HG02970 (cell line): ENCODE results near the gene CD96.
A peak's percentile ranks its signal among the peaks of the same experiment; 100 is the strongest.
"Not testable (repeated sequence)": the region's sequence is repeated elsewhere in the genome, so short reads cannot be mapped to it uniquely, and the experiment has no call there.

Experiments
- ATAC-seq: cut with Tn5 transposase; IDR thresholded peaks from one replicate; pipeline ENCODE4 v1.9.1; 2021; ENCODE audit warnings: mild to moderate bottlenecking, moderate library complexity, moderate number of reproducible peaks; ENCODE audit not compliant: unreplicated experiment, low FRiP score

The CD96 gene

GRCh38 chr3:111548756-111549155, 6.8 kb downstream of the CD96 start:
- no peak for ATAC-seq

GRCh38 chr3:111561902-111562301, 19.9 kb downstream of the CD96 start:
- ATAC-seq, result not testable (repeated sequence)

DNA sequence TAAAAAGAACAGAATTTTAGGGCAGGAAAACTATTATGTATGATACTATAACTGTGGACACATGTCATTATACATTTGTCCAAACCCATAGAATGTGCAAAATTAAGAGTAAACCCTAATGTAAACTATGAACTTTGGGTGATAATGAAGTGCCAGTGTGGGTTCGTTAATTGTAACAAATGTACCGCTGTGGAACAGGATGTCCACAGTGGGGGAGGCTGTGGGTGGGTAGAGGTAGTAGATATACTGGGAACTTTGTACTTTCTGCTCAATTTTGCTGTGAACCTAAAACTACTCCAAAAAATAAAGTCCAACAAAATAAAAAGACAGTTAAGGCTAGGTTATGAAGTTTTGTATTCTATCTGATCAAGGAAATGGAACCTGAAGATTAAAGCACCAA, 24.8 kb downstream of the CD96 start:
- no peak for ATAC-seq

- ATAC-seq, result no peak
Observed at GRCh38 chr3:111568355-111568754, 26.4 kb downstream of the CD96 start.

GRCh38 chr3:111568911-111569310, 26.9 kb downstream of the CD96 start:
- ATAC-seq, result no peak

GRCh38 chr3:111570404-111571030, 28.5 kb downstream of the CD96 start:
- ATAC-seq, result no peak

DNA sequence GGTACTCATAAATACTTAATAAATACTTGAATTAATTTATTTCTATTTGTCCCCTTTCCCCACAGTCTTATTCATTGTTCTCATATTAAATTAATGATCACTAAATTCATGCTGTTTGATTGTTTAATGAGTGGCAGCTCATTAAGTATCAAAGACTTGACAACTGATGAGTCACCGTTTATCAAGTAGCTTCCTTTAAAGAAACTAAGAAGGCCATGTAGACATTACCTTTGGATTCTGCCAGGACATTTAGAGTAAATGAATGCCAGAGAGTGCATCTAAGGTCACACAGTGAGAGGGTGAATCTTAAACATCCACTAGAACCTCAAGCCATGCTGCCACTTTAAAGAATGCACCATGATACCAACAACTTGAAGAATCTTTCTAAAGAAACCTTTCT, 29.3 kb downstream of the CD96 start:
- ATAC-seq, result no peak

DNA sequence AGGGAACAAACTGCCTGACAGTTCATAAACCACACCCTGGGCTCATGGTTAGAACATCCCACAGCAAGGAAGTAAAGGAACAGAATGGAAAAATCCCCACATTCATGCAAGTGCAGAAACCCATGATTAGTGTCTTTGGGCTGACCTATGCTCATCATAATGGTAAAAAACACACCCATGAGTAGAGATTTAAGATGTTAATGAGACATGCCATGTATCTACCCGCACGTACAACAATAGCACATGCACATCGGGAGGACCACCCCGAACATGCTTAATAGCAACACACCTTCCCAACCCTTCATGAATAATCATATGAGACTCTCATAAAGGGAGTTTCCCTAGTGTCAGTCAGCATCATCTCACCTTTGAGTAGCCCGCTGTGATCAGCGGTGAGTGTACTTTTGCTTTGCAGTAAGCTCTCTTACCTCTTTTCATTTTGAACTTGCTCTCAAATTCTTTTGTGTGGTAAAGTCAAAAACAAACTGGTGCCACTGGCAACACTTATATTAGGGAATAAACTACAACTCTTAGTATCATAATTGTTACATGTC, 30.0 kb downstream of the CD96 start:
- no peak for ATAC-seq

DNA sequence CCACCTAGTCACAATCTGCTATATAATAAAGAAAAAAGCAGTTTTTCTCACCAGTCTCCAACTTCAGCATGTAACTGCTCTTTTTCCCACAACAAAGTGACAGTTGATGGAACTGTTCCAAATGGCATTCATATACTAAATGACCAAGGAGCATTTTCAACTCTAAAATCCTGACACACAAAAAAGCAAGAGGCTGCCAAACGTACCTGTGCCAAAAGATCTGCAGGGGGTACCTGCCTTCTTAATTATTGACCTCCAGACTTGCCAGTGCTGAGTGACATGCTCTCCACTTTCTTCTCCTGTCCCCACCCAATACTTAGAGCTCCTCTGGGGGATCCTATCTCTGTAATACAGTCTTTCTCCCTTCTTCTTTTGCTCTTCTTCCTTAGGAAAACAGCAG, 35.1 kb downstream of the CD96 start:
- no peak for ATAC-seq

DNA sequence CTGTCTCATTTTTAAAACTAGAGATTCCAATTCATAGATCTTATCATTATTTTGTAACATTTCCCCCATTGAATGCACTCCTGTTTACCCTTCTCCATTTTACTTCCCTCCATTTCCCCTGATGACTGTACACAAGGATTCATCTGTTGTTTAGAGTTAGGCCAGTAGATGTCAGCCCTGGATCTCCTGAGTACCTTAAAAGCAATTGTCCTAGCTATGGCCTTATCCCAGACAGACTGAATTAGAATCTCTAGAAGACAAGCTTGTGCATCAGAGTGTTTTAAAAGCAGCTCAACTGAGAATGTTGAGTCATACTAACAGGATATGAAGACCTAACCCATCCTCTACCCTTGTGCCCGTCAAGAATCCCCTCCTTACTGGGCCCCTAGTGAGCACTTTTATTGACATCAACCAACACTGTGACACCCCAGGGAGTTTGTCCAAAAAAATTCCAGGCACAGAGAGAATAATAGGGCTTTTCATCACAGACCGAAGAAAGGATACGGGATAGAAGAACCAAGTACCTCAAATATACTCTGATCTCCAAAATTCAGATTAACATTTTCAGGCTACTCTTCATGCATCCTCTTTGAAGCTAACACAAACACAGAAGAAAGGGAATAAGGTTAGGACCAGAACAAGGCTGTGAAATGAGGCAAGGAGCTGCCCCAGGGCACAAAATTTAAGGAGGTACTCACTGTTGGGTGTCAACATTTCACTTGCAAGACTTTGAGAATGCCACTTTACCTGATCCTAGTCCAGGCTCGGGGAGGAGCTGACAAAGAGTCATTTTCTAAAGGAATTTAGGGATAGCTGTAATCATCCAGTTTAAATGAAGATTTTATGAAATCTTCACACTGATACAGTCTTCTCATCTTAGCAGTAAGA, 36.0 kb downstream of the CD96 start:
- ATAC-seq, result peak; percentile 75

DNA sequence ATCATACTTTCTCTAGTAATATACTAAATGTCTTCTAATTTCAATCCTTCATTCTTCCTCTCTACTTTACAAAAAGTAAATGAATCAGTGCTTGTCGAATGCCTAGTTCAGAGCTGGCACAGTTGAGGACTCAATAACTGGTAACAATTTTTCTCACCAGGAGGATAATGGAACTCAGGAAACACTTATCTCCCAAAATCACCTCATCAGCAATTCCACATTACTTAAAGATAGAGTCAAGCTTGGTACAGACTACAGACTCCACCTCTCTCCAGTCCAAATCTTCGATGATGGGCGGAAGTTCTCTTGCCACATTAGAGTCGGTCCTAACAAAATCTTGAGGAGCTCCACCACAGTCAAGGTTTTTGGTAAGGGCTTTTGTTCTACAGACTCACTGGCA, 36.9 kb downstream of the CD96 start:
- no peak for ATAC-seq

GRCh38 chr3:111579495-111579894, 37.5 kb downstream of the CD96 start:
- ATAC-seq, result no peak

GRCh38 chr3:111581403-111582119, 39.6 kb downstream of the CD96 start:
- ATAC-seq, result no peak

- no peak for ATAC-seq
Observed at GRCh38 chr3:111582120-111582474, 40.1 kb downstream of the CD96 start.

DNA sequence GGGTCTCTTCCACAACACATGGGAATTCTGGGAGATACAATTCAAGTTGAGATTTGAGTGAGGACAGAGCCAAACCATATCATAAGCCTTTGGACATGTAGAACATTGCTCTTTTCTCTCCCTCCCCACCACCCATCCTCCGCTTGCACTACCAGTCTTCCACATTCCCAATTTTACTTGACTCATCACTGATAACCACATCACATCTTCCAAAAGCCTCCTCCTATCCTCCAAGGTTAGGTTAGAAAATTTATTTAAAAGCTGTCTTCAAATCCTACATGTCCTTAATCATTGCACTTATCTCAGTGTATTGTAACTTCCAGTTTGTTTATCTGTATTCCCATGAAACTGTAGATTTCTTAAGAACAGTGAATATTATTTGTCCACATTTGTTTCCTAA, 42.7 kb downstream of the CD96 start:
- ATAC-seq, result no peak

- no peak for ATAC-seq
Observed at GRCh38 chr3:111585217-111585616, 43.2 kb downstream of the CD96 start.

DNA sequence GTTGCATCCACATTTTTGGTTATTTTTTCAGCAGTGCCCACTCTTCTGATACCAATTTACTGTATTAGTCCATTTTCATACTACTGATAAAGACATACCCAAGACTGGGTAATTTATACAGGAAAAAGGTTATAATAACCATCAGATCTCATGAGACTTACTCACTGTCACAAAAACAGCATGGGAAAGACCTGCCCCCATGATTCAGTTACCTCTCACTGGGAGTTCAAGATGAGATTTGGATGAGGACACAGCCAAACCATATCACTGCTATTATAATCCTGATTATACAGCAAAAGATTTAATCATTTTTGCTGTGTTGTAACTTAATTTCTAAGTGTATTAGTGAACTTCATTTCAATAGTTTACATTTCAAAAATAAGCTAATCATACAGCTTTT, 46.5 kb downstream of the CD96 start:
- no peak for ATAC-seq

GRCh38 chr3:111589303-111590142, 47.5 kb downstream of the CD96 start:
- no peak for ATAC-seq

DNA sequence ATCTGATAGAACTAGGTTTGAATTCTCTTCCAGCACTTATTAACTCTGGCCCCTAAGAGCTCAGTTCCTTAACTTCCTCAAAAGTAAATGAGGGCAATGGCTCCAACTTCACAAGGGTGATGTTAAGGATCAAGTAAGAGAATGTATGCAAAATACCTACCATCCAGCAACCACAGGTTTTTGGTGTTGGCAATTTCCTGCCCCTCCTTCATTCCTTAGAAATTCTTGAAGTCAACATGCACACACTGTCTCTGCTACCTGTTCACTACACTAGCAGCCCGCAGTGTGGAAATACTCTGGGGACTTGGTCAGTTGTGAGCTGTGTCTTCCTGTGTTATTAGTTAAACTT, 48.1 kb downstream of the CD96 start:
- no peak for ATAC-seq

DNA sequence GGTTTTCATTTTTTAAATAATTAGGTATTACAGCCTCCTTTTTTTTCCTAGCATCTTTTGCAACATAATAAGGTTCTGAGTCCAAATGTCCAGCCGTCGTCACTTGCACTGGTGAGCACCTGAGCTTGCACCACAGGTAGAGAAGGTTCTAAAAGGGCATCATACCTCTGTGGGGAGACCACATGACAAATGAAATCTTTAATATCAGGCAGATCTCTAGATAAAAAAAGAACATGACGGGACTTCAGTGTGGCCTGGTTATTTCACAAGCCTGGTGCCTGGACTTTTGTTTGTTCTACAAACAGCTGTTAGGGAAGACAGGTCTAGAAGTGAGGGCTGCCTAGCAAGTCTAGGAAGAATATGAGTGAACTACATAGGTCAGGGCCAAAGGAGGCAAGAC, 49.6 kb downstream of the CD96 start:
- no peak for ATAC-seq
